ENCODE results near the gene UNC5C. TPM values are rescaled to one million over a fixed set of nuclear protein-coding genes. Genes with fewer than 3 reads are reported as not detected.

The UNC5C gene
- total RNA-seq, 1 donor from 2014 or later, result 2.0 TPM

DNA sequence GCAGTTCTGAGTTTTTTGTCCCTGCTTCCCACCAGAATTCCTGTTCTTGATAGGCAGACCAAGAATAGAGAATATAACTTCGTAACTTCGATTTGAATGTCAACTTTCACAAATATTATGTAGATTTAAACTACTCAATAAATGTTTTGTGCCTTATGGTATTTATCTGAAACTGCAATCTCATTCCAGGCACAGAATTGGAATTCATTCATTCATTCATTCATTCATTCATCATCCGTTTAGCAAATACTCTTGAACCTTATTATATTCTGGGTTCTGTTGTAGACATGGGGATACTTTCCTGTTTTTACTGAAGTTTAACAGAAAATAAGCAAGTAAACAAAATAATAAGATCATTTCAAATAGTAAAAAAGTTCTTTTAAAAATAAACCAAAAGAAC lies 324.4 kb downstream of the UNC5C start:
- Histone ChIP-seq H3K4me3 (no peak overlapping the region), H3K27ac (replicated peaks) (no peak overlapping the region), H3K27me3 (ENCODE audit: low read depth) (no peaks in the 10 kb centered on the region), H3K36me3 (no peaks in the 10 kb centered on the region), H3K9me3 (replicated peaks) (no peaks in the 10 kb centered on the region), H3K4me1 (no peaks in the 10 kb centered on the region)
- intact Hi-C loops (cut with micrococcal nuclease), result no loop called here
- TF ChIP-seq, protein P1, sequence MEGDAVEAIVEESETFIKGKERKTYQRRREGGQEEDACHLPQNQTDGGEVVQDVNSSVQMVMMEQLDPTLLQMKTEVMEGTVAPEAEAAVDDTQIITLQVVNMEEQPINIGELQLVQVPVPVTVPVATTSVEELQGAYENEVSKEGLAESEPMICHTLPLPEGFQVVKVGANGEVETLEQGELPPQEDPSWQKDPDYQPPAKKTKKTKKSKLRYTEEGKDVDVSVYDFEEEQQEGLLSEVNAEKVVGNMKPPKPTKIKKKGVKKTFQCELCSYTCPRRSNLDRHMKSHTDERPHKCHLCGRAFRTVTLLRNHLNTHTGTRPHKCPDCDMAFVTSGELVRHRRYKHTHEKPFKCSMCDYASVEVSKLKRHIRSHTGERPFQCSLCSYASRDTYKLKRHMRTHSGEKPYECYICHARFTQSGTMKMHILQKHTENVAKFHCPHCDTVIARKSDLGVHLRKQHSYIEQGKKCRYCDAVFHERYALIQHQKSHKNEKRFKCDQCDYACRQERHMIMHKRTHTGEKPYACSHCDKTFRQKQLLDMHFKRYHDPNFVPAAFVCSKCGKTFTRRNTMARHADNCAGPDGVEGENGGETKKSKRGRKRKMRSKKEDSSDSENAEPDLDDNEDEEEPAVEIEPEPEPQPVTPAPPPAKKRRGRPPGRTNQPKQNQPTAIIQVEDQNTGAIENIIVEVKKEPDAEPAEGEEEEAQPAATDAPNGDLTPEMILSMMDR (IDR thresholded peaks at IDR 0.05; ENCODE audit: borderline replicate concordance), result no peak
- DNase-seq, result no peak

DNA sequence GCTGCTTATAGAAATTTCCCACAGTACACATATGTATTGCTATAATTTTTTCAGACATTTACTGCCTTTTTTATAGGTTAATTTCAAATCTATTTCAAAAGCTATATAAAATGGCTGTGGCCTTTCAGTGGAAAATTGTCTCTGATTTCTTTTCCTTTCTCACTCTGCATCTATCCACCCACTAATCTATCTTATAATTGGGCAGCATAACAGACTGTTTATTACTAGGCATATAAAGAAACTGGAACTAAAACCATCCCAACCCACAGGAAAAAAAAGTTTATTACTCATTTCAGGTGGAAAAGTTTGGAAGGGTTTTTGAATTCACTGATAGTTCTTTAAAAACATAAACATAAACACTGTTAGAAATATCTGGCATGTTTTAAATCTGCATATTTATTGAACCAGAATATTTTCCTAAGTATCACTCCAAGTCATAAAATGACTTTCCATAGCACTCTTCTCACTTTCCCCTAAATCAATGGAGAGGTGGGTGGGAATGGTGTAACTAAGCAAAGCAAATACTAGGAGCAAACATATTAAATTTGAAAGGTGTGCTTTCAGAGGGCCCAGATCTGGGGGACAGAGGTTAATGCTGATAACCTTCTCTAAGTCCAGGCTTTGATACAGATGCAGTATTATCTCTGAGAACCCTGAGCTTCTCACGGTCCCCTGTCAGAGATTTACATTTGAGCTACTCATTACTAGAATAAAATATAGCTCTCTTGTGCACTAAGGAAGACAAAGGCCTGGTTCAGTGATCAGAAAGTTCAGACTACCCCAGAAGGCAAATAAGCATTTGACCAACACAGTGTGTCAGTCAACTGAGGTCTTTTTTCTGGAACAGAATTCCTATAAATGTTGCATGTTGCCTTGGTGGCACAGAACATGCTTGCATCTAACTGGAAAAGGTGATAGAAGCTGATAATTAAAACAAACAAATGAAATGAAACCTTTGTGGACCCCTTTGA lies 328.3 kb downstream of the UNC5C start:
- H3K4me1 ChIP-seq, result no peaks in the 10 kb centered on the region
- TF ChIP-seq, protein P1 (IDR thresholded peaks at IDR 0.05; ENCODE audit: borderline replicate concordance), result no peak
- H3K4me3 ChIP-seq, result no peak overlapping the region
- H3K9me3 ChIP-seq (replicated peaks), result no peaks in the 10 kb centered on the region
- intact Hi-C loops (cut with micrococcal nuclease), result no loop called here
- DNase-seq, result no peak
- H3K27ac ChIP-seq (replicated peaks), result no peak overlapping the region
- no peaks in the 10 kb centered on the region for H3K27me3 ChIP-seq (ENCODE audit: low read depth)
- H3K36me3 ChIP-seq, result no peaks in the 10 kb centered on the region

DNA sequence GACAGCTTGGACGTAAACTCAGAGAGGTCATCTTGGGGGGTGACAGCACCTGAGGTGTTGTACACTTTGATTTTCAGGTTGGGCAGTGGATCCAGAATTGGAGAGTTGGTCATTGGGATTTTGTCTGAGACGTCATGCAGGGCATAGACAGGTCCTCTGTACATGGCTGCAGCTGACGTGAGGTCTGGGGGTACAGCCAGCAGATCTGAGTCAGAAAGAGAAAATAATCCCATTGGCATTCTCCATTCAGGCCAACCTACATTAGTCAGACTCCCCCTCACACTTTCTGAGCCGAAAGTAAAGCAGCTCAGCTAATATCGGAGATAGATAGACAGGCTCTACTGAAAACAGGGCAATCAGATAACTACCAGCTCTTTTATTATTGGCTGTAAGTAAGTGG lies 329.7 kb downstream of the UNC5C start:
- H3K4me1 ChIP-seq, result no peaks in the 10 kb centered on the region
- no peak for DNase-seq
- no peak overlapping the region for H3K27ac ChIP-seq (replicated peaks)
- H3K4me3 ChIP-seq, result no peak overlapping the region
- H3K9me3 ChIP-seq (replicated peaks), result no peaks in the 10 kb centered on the region
- TF ChIP-seq, protein P1 (IDR thresholded peaks at IDR 0.05; ENCODE audit: borderline replicate concordance), result no peak
- H3K36me3 ChIP-seq, result no peaks in the 10 kb centered on the region
- intact Hi-C loops (cut with micrococcal nuclease), result no loop called here
- H3K27me3 ChIP-seq (ENCODE audit: low read depth), result no peaks in the 10 kb centered on the region

DNA sequence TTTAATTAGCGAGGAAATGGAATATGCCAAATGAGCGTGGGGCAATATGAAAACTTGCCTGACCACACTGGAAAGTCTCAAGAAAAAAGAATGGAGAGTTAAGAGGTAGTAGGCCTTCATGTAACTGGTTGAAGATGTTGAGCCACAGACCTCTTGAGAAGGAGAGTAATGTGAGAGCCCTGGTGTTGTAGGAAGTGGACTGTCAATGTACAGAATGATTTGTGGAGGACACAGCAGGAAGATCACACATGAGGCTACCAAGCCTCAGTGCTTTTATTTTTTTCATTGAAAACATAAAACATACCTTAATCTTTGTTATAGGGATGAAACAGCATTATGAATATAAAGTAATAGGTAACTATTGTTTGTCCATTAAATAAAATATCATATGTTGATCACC lies 331.6 kb downstream of the UNC5C start:
- no peak overlapping the region for H3K27ac ChIP-seq (replicated peaks)
- peaks cover 7% of the 10 kb centered on the region for H3K27me3 ChIP-seq (ENCODE audit: low read depth)
- no peaks in the 10 kb centered on the region for H3K4me1 ChIP-seq
- TF ChIP-seq, protein P1 (IDR thresholded peaks at IDR 0.05; ENCODE audit: borderline replicate concordance), result no peak
- no peak overlapping the region for H3K4me3 ChIP-seq
- no peaks in the 10 kb centered on the region for H3K36me3 ChIP-seq
- H3K9me3 ChIP-seq (replicated peaks), result no peaks in the 10 kb centered on the region
- no peak for DNase-seq
- intact Hi-C loops (cut with micrococcal nuclease), result no loop called here

DNA sequence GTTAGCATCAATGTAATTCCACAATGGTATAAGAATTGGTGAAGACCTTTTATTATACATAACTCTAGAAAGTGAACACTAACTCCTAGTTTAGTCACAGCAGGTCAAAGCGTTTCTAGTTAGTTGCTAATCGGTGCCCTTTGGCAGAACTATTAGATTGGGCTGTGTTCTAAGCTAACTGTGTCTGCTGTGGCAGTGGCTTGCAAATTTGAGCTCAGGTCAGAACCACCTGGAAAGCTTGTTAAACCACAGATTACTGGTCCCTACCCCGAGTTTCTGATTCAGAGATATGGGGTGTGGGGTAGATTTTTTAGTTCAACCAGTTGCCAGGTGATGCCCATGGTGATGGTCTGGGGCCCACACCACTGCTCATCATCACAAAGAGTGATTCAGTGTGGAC lies 332.1 kb downstream of the UNC5C start:
- TF ChIP-seq, protein P1 (IDR thresholded peaks at IDR 0.05; ENCODE audit: borderline replicate concordance), result no peak
- no peaks in the 10 kb centered on the region for H3K4me1 ChIP-seq
- no peak for DNase-seq
- H3K27ac ChIP-seq (replicated peaks), result no peak overlapping the region
- no peaks in the 10 kb centered on the region for H3K36me3 ChIP-seq
- H3K4me3 ChIP-seq, result no peak overlapping the region
- intact Hi-C loops (cut with micrococcal nuclease), result no loop called here
- H3K27me3 ChIP-seq (ENCODE audit: low read depth), result peaks cover 7% of the 10 kb centered on the region
- no peaks in the 10 kb centered on the region for H3K9me3 ChIP-seq (replicated peaks)

All from left ventricle myocardium inferior (tissue), 1 donor.